GM18502 (cell line): ENCODE results near the gene NES.

Experiments used
- ATAC-seq: cut with Tn5 transposase; IDR thresholded peaks from one replicate; pipeline ENCODE4 v1.9.1; 2021; ENCODE audit warnings: mild to moderate bottlenecking; ENCODE audit not compliant: unreplicated experiment, poor library complexity

The NES gene

DNA sequence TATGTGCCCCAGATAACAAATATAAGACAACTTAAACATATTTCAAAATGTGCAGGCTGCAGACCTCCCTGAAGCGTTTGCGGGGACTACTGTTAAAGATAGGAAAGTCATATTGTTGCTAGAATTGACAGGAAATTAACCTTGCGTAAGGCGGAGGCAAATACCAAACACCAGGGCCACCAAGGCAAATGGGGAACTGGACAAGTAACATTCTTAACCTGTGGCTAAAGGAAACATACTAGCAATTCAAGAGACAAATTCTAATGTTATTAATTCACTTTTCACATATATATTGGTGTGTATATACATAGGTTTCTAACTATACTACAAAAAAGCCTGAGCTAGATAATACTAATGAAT, 51.1 kb downstream of the NES start:
- no peak for ATAC-seq

DNA sequence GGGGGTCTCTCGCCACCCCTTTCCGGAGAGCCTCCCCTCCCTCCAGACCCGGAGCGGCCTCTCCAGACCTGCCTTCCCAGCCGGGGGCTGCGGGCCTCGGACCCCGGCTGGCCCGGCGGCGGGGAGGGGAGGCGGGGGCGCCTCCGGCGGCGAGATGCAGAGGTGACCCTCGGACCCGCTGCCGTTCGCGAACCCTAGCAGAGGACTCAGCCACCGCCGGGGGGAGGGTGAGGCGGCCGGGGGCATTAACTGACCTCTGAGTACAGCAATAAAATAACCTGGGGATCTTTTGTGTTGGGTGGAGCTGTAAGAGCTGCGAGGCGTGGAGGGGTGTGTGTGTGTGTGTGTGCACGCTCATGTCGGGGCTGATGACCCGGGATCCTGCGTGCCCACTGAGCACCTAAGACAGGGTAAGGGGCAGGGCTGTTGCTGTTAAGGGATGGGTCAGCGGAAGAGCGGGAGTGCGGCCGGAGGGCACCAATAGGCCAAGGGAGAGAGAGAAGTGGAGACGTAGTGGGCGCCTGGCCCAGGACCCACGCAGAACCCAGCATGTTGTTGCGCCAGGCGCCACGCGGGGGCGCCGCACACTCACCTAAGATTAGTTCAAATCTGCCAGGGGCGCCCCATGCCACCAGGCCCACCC, 51.6 kb downstream of the NES start:
- ATAC-seq: no peak

DNA sequence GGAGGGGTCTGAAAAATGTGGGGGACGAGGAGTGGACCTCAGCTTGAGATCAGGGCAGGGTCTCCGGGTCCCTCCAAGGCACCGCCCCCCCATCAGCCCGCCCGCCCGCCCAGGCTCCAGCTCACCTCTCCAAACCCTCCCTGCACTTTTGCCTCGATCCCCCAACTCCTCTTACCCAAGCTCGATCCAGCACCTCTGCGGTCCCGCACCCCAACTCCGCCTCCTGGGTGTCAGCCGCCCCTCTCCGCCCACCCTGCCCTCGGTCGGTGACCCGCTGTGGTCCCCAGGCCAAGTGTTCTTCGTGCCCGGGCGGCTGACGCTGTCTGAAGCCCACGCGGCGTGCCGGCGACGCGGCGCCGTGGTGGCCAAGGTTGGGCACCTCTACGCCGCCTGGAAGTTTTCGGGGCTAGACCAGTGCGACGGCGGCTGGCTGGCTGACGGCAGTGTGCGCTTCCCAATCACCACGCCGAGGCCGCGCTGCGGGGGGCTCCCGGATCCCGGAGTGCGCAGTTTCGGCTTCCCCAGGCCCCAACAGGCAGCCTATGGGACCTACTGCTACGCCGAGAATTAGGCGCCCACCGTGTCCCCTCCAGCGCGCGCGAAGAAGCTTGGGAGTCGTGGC, 52.3 kb downstream of the NES start:
- ATAC-seq: no peak

DNA sequence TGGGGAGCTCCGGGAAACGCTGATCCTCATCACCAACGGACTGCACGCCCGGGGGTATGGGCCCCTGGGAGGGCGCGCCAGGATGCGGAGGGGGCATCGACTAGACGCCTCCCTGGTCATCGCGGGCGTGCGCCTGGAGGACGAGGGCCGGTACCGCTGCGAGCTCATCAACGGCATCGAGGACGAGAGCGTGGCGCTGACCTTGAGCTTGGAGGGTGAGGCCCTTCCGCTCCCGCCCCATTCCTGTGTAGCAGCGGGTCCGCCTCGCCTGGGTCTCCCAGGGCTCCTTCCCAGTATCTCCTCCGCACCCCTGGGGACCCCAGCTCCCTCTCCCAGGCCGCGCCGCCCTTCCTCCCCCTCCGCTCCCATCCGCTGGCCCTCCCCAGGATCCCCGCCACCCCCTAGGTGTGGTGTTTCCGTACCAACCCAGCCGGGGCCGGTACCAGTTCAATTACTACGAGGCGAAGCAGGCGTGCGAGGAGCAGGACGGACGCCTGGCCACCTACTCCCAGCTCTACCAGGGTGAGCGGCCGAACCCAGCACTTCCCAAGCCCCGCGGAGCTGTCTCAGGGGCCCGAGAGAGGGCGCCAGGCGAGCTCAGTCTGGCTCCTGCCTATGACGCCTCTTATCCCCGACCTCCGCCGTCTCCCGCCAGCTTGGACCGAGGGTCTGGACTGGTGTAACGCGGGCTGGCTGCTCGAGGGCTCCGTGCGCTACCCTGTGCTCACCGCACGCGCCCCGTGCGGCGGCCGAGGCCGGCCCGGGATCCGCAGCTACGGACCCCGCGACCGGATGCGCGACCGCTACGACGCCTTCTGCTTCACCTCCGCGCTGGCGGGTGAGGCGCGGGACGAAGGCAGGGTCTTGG, 53.0 kb downstream of the NES start:
- no peak for ATAC-seq

DNA sequence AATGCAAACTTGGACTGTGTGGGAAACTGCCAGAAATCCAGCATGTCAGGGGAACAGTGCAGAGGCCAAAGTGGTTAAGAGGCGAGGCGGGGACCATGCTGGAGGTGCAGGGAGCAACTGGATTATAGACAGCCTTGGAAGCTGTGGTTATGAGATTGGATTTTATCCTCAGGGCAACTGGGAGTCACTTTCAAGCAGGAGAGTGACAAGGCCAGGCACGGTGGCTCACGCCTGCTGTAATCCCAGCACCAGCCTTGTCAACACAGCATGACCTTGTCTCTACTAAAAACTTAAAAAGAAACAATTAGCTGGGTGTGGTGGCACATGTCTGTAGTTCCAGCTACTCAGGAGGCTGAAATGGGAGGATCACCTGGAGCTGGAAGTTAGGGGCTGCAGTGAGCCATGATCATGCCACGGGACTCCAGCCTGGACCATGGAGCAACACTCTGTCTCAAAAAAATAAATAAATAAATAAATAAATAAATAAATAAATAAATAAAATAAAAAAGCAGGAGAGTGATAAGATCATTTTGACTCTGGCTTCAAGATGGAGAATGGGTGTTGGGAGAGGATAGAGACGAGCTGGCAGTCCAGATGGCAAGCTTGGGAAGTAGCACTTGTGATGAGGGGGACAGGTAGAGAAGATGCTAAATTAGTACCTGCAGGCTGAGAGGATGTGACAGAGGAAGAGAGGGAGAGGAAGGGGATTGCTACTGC, 54.5 kb downstream of the NES start:
- no peak for ATAC-seq

DNA sequence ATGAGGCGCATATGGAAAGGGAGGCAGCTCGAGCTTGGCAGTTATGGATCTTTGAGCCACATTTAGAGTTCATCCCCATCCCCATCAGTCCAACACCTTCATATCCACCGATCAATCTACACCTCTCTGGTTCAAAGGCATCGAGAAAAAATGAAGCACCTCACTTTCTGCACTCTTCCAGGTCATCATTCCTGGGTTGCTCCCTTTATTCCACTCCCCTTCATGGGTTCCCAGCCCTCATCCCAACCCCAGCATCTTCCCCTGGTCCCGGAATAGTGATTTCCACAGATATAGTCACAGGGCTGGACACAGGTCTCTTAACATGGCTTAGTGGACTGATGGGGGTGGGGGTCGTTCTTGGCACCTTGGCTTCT, 57.6 kb downstream of the NES start:
- ATAC-seq: no peak

DNA sequence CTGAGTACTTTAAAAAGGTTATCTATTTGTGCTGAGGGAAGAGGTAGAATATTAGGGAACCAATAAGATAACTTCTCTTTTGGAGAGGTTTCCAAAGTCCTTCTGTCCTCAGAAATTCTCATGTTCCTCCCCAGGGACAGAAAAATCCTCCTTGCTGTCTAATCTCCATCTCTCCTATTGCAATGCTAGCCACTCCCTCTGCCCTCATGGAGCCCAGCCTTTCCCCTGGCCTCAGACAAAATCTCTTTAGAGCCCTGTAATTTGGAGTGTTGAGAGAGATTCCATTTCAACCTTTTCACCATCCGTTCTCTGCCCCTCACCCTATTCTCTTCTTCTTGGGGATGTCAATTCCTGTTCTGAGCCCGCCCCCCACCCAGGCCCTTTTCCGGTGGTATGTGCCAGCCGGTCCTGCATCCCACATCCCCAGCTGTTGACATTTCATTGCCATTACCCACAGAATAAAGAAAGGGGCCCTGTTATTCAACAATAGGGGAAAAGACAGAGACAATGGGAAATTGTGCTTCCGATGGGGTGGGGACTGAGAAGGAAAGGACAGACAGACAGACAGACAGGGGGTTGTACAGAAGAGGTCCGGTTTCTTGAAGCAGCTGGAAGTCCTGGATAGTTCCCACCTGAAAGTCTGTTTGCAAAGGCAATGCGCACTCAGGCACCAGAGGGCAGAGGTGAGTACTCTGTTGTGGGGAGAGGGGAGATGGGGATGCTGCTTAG, 58.2 kb downstream of the NES start, which contains the start of gene HAPLN2:
HAPLN2 (plus strand) TSS at position 563 of the 729 bp plus-strand sequence. CDS start 4,076 bp downstream, outside the sequence.
- no peak for ATAC-seq
